Endothelial cell of umbilical vein (primary cell): ENCODE data around the gene TMEM167A.

Experiments used
- MYC ChIP-seq: IDR thresholded peaks from one replicate; pipeline ENCODE4 v1.6.1; 2011; ENCODE audit warnings: mild to moderate bottlenecking, low read depth, low read length
- POLR2A ChIP-seq: IDR thresholded peaks from 2 replicates; pipeline ENCODE4 v1.6.1; 2012; ENCODE audit warnings: low read depth, mild to moderate bottlenecking, control low read depth, low read length

DNA sequence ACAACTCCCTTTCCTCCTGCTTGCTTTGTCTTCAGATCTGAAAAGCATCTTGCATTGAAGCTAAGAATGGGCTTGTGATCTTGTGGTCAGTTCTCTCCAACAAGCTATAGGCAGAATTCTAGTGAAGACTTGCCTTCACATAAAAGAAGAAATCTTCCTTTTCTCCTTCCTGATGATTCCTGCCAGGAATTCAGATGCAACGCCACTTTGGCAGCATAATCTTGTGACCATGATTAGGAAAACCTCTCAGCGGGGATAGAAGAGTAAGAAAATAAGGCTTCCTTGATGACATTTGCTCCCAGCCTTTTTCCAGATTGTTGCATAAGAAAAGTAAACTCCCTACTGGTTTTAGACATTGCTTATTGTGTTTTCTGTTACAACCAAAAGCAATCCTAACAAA, 73.4 kb downstream of the TMEM167A start:
- no peak for TF ChIP-seq MYC
- no peak for TF ChIP-seq POLR2A
